ENCODE data around the gene DOCK8. TPM values are rescaled to one million over a fixed set of nuclear protein-coding genes. Genes with fewer than 3 reads are reported as not detected.

Gene DOCK8
- total RNA-seq, 1 donor from 2014 or later, result 8.3 TPM

DNA sequence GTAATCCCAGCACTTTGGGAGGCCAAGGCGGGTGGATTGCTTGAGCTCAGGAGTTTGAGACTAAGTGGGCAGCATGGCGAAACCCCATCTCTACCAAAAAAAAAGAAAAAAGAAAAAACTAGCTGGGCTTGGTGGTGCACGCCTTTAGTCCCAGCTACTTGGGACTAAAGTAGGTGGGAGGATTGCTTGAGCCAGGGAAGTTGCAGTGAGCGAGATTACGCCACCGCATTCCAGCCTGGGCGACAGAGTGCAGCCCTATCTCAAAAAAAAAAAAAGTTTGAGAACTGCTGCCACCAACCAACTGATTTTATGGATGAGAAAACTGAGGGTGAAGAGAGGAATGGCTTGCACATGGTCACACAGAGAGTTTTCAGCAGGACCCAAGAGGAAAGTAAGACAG lies 175.1 kb downstream of the DOCK8 start:
- no peaks in the 10 kb centered on the region for H3K9me3 Mint-ChIP-seq (ENCODE audit: unreplicated experiment)
- H3K27ac Mint-ChIP-seq (ENCODE audit: unreplicated experiment), result no peak overlapping the region

DNA sequence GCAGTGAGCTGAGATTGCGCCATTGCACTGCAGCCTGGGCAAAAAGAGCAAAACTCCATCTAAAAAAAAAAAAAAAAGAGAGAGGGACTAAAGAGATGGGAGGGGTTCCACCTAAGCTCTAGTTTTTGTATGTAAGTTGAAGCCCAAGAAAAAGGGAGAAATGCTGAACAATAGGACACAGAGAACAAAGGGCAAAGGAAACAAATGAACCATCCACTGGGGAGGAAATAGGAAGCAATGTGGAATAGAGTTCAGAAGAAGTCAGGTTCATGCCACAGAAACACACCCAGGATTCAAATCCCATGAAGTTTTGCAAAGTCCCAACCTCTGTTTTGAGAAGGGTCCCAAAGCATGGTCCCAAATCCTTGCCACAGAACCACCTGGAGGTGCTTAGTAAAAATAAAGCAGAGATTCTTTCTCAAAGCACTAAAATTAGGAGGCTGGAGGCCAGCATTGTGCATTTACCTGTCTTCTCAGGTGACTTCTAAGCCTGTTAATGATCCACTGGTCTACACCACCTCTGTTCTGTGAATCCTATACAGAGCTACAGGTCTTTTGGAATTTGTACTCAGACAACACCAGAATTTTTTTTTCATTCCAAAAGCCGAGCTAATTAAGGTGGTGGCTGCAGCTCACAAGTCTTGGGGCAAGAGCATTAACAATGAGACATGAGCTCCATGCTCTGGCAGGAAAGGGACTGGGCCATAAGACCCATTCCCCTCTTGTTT lies 177.6 kb downstream of the DOCK8 start:
- no peak for DNase-seq (ENCODE audit: low spot score)
- Mint-ChIP-seq H3K4me1 (ENCODE audit: unreplicated experiment) (peaks cover 14% of the 10 kb centered on the region), H3K27ac (ENCODE audit: unreplicated experiment) (no peak overlapping the region), H3K36me3 (ENCODE audit: low read depth, unreplicated experiment) (no peaks in the 10 kb centered on the region), H3K4me3 (ENCODE audit: unreplicated experiment) (no peak overlapping the region), H3K9me3 (ENCODE audit: unreplicated experiment) (no peaks in the 10 kb centered on the region), H3K27me3 (ENCODE audit: unreplicated experiment) (no peaks in the 10 kb centered on the region)
- TF ChIP-seq, protein P1, sequence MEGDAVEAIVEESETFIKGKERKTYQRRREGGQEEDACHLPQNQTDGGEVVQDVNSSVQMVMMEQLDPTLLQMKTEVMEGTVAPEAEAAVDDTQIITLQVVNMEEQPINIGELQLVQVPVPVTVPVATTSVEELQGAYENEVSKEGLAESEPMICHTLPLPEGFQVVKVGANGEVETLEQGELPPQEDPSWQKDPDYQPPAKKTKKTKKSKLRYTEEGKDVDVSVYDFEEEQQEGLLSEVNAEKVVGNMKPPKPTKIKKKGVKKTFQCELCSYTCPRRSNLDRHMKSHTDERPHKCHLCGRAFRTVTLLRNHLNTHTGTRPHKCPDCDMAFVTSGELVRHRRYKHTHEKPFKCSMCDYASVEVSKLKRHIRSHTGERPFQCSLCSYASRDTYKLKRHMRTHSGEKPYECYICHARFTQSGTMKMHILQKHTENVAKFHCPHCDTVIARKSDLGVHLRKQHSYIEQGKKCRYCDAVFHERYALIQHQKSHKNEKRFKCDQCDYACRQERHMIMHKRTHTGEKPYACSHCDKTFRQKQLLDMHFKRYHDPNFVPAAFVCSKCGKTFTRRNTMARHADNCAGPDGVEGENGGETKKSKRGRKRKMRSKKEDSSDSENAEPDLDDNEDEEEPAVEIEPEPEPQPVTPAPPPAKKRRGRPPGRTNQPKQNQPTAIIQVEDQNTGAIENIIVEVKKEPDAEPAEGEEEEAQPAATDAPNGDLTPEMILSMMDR (IDR thresholded peaks at IDR 0.05; ENCODE audit: unreplicated experiment), result no peak

More for the DNA sequence above, 175.1 kb downstream of the DOCK8 start:
- Mint-ChIP-seq H3K36me3 (ENCODE audit: low read depth, unreplicated experiment) (no peaks in the 10 kb centered on the region), H3K4me1 (ENCODE audit: unreplicated experiment) (peaks cover 14% of the 10 kb centered on the region), H3K4me3 (ENCODE audit: unreplicated experiment) (no peak overlapping the region), H3K27me3 (ENCODE audit: unreplicated experiment) (peaks cover 3% of the 10 kb centered on the region)
- TF ChIP-seq, protein P1 (IDR thresholded peaks at IDR 0.05; ENCODE audit: unreplicated experiment), result no peak
- no peak for DNase-seq (ENCODE audit: low spot score)

DNA sequence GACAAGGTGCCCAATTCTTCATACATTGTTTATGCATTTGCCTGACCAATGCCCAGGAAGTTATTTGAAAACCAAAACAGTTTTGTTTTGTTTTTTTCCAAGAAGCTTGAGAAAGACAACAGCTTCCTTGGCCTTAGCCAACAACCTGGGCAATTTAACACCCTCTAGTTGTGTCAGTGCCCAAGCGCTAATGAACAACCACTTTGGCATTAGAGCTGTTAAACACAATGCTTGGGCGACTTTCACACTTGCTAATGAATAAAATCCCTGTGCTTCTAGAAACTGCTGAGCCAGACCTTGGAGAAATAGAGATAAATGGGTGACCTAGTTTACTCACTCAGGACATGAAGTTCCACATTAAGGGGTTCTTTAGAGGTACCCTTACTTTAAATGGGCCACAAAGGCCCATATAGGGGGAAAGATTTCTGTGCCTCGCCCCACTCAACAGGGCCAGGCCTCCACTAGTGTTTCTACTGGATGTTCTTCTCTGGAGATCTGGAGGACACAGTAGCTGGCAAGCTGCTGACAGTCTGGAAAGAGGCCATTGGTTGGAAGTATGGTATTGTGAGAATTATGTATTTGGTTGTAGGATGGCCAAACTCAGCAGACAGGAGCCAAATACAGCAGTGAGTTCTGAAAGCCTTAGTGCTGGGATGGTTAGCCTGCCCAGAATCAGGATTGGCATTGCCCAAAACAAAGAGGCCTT lies 179.8 kb downstream of the DOCK8 start:
- TF ChIP-seq, protein P1 (IDR thresholded peaks at IDR 0.05; ENCODE audit: unreplicated experiment), result no peak

DNA sequence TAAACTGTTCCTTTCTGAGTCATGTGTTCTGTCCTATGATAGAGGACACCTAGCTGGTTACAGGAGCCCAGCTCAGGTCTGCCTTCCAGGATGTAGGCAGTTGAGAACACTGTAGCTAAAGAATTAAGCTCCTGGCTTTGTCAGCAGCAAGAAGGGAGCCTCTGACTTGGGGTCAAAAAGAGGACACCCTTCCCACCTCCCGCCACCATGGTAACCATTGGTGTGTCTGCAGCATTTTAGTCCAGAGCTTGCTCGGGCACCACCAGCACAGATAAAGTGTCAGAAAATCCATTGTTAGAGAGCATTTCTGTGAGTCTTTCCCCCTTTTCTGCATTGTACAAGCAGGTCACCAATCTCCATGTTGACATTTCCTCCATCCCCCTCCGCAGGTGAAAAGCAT lies 181.7 kb downstream of the DOCK8 start:
- no peak overlapping the region for H3K4me3 Mint-ChIP-seq (ENCODE audit: unreplicated experiment)
- DNase-seq (ENCODE audit: low spot score), result no peak
- TF ChIP-seq, protein P1 (IDR thresholded peaks at IDR 0.05; ENCODE audit: unreplicated experiment), result no peak
- H3K4me1 Mint-ChIP-seq (ENCODE audit: unreplicated experiment), result peaks cover 19% of the 10 kb centered on the region
- peaks cover 2% of the 10 kb centered on the region for H3K27me3 Mint-ChIP-seq (ENCODE audit: unreplicated experiment)
- H3K36me3 Mint-ChIP-seq (ENCODE audit: low read depth, unreplicated experiment), result peaks cover 11% of the 10 kb centered on the region
- H3K27ac Mint-ChIP-seq (ENCODE audit: unreplicated experiment), result no peak overlapping the region
- H3K9me3 Mint-ChIP-seq (ENCODE audit: unreplicated experiment), result no peaks in the 10 kb centered on the region

More for the DNA sequence above, 179.8 kb downstream of the DOCK8 start:
- peaks cover 3% of the 10 kb centered on the region for H3K36me3 Mint-ChIP-seq (ENCODE audit: low read depth, unreplicated experiment)
- no peaks in the 10 kb centered on the region for H3K27me3 Mint-ChIP-seq (ENCODE audit: unreplicated experiment)
- no peaks in the 10 kb centered on the region for H3K9me3 Mint-ChIP-seq (ENCODE audit: unreplicated experiment)
- no peak for DNase-seq (ENCODE audit: low spot score)
- peaks cover 14% of the 10 kb centered on the region for H3K4me1 Mint-ChIP-seq (ENCODE audit: unreplicated experiment)
- no peak overlapping the region for H3K27ac Mint-ChIP-seq (ENCODE audit: unreplicated experiment)
- H3K4me3 Mint-ChIP-seq (ENCODE audit: unreplicated experiment), result no peak overlapping the region

DNA sequence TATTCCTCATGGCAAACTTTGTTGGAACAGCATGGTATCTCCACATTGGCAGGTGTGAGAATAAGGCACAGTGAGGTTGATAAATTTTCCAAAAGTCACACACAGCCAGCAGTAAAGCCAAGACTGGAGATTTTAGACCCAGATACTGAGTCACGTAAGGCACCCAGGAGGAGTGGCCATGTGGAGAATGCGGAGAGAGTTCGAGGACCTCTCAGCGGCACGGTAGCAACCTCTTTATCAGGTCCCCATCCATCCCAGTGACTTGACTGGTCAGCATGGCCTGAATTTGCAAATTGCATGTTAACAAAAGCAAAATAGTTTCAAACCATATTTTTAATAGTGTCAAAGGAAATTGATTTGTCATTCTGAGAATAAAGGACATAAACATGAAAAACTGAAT lies 183.4 kb downstream of the DOCK8 start:
- Mint-ChIP-seq H3K27me3 (ENCODE audit: unreplicated experiment) (peaks cover 6% of the 10 kb centered on the region), H3K4me3 (ENCODE audit: unreplicated experiment) (no peak overlapping the region), H3K36me3 (ENCODE audit: low read depth, unreplicated experiment) (peaks cover 20% of the 10 kb centered on the region), H3K9me3 (ENCODE audit: unreplicated experiment) (no peaks in the 10 kb centered on the region), H3K27ac (ENCODE audit: unreplicated experiment) (no peak overlapping the region), H3K4me1 (ENCODE audit: unreplicated experiment) (peaks cover 21% of the 10 kb centered on the region)
- TF ChIP-seq, protein P1 (IDR thresholded peaks at IDR 0.05; ENCODE audit: unreplicated experiment), result no peak
- DNase-seq (ENCODE audit: low spot score), result no peak

Measured in endothelial cell (in vitro differentiated cells).